HG03442 (cell line): ENCODE data around the gene CMSS1.

ENCODE experiments used
- ATAC-seq: cut with Tn5 transposase; IDR thresholded peaks from one replicate; pipeline ENCODE4 v1.9.1; 2021; ENCODE audit warnings: mild to moderate bottlenecking, moderate library complexity; ENCODE audit not compliant: unreplicated experiment

The CMSS1 gene

GRCh38 chr3:99928771-99929744 lies 111.4 kb downstream of the CMSS1 start:
- ATAC-seq, result no peak

- ATAC-seq, result no peak
These were observed 112.1 kb downstream of the CMSS1 start for GRCh38 chr3:99929745-99930139.

- ATAC-seq, result no peak
These were observed 113.4 kb downstream of the CMSS1 start for GRCh38 chr3:99931059-99931458.

- no peak for ATAC-seq
These were observed 116.5 kb downstream of the CMSS1 start for GRCh38 chr3:99933971-99934750.

GRCh38 chr3:99934975-99935797 lies 117.5 kb downstream of the CMSS1 start:
- ATAC-seq, result no peak

GRCh38 chr3:99938270-99938911 lies 120.7 kb downstream of the CMSS1 start:
- ATAC-seq, result peak; percentile 46

GRCh38 chr3:99939876-99940275 lies 122.2 kb downstream of the CMSS1 start:
- no peak for ATAC-seq

GRCh38 chr3:99940350-99940749 lies 122.7 kb downstream of the CMSS1 start:
- ATAC-seq, result no peak

GRCh38 chr3:99941211-99941610 lies 123.5 kb downstream of the CMSS1 start:
- ATAC-seq, result no peak

- no peak for ATAC-seq
These were observed 126.5 kb downstream of the CMSS1 start for GRCh38 chr3:99943931-99944761.

GRCh38 chr3:99945328-99945995 lies 127.8 kb downstream of the CMSS1 start:
- ATAC-seq, result no peak

- ATAC-seq, result no peak
These were observed 129.7 kb downstream of the CMSS1 start for GRCh38 chr3:99947356-99947755.

GRCh38 chr3:99948467-99949089 lies 130.9 kb downstream of the CMSS1 start:
- ATAC-seq, result no peak

- ATAC-seq, result no peak
These were observed 132.5 kb downstream of the CMSS1 start for GRCh38 chr3:99949956-99950670.

GRCh38 chr3:99950921-99951320 lies 133.3 kb downstream of the CMSS1 start:
- no peak for ATAC-seq

GRCh38 chr3:99951701-99952100 lies 134.0 kb downstream of the CMSS1 start:
- ATAC-seq, result no peak

GRCh38 chr3:99952306-99952705 lies 134.6 kb downstream of the CMSS1 start:
- ATAC-seq, result no peak

- no peak for ATAC-seq
These were observed 135.9 kb downstream of the CMSS1 start for GRCh38 chr3:99953596-99953995.
